Left renal cortex interstitium (tissue), 4 donors: ENCODE results near the gene MRPL32. TPM values are rescaled to one million over a fixed set of nuclear protein-coding genes. Genes with fewer than 3 reads are reported as not detected.

Experiments used
- DNase-seq, 4 donors: peaks; one replicate each; pipeline ENCODE4 v3.0.0-alpha.2; 2013; ENCODE audit warnings: low read depth in 4 of 4, low spot score in 2 of 4, missing footprints in 1 of 4
- polyA plus RNA-seq, 4 donors: library from polyadenylated mRNA; unstranded; fragments of 120-200 nt; gene quantifications; one replicate each; pipeline ENCODE4 v1.2.1, GENCODE V29; 2013; ENCODE audit not compliant: insufficient read length in 4 of 4

The MRPL32 gene
- polyA plus RNA-seq, 4 donors, result 94.8 to 108 (median 102) TPM

GRCh38 chr7:42925630-42926029 lies 6.5 kb upstream of the MRPL32 start:
- no peak for DNase-seq

GRCh38 chr7:42926204-42926603 lies 6.0 kb upstream of the MRPL32 start:
- no peak for DNase-seq

- no peak for DNase-seq
These were observed 3.4 kb upstream of the MRPL32 start for GRCh38 chr7:42928754-42929153.

GRCh38 chr7:42929449-42929848 lies 2.7 kb upstream of the MRPL32 start:
- no peak for DNase-seq

GRCh38 chr7:42930889-42931288 lies 1.3 kb upstream of the MRPL32 start:
- no peak for DNase-seq

GRCh38 chr7:42931447-42931833 lies 736 bp upstream of the MRPL32 start:
- no peak for DNase-seq

GRCh38 chr7:42932811-42933591 lies 825 bp downstream of the MRPL32 start:
- DNase-seq, result peak in 3 of 4 donors; percentile 37 to 59 (median 46)

GRCh38 chr7:42934291-42934690 lies 2.1 kb downstream of the MRPL32 start:
- DNase-seq, result no peak

- no peak for DNase-seq
These were observed 3.7 kb downstream of the MRPL32 start for GRCh38 chr7:42935861-42936260.

GRCh38 chr7:42939457-42940240 lies 7.5 kb downstream of the MRPL32 start:
- no peak for DNase-seq

- peak in 3 of 4 donors; percentile 55 to 75 (median 60) for DNase-seq
These were observed 9.0 kb downstream of the MRPL32 start for GRCh38 chr7:42940985-42941847.

GRCh38 chr7:42945821-42946626 lies 13.8 kb downstream of the MRPL32 start:
- no peak for DNase-seq

- DNase-seq, result no peak
These were observed 14.4 kb downstream of the MRPL32 start for GRCh38 chr7:42946627-42946950.

GRCh38 chr7:42947521-42947920 lies 15.3 kb downstream of the MRPL32 start:
- no peak for DNase-seq

GRCh38 chr7:42950417-42950816 lies 18.2 kb downstream of the MRPL32 start:
- DNase-seq, result no peak

GRCh38 chr7:42952328-42952727 lies 20.2 kb downstream of the MRPL32 start:
- no peak for DNase-seq

GRCh38 chr7:42953994-42954393 lies 21.8 kb downstream of the MRPL32 start:
- no peak for DNase-seq

GRCh38 chr7:42956062-42956461 lies 23.9 kb downstream of the MRPL32 start:
- DNase-seq, result no peak

GRCh38 chr7:42959549-42959948 lies 27.4 kb downstream of the MRPL32 start:
- no peak for DNase-seq

GRCh38 chr7:42960762-42961161 lies 28.6 kb downstream of the MRPL32 start:
- no peak for DNase-seq
